Activated naive CD8-positive, alpha-beta T cell treated with anti-CD3 and anti-CD28 coated beads for 36 hours (primary cell): ENCODE data around the gene TUT4. TPM values are rescaled to one million over a fixed set of nuclear protein-coding genes. Genes with fewer than 3 reads are reported as not detected.
A peak's percentile ranks its signal among the peaks of the same experiment; 100 is the strongest.
"Not testable (repeated sequence)": the region's sequence is repeated elsewhere in the genome, so short reads cannot be mapped to it uniquely, and the experiment has no call there.

Experiments
- DNase-seq: peaks from one replicate; pipeline ENCODE4 v3.0.0; 2021
- H3K27ac Mint-ChIP-seq: one replicate; pipeline ENCODE4 v1.8.0; 2022; ENCODE audit warnings: mild to moderate bottlenecking, moderate library complexity, mixed read lengths
- H3K27me3 Mint-ChIP-seq: one replicate; pipeline ENCODE4 v1.8.0; 2022; ENCODE audit warnings: mild to moderate bottlenecking, mixed read lengths
- H3K36me3 Mint-ChIP-seq: one replicate; pipeline ENCODE4 v1.8.0; 2021; ENCODE audit warnings: mild to moderate bottlenecking, mixed read lengths
- H3K4me1 Mint-ChIP-seq: one replicate; pipeline ENCODE4 v1.8.0; 2021; ENCODE audit warnings: mixed read lengths
- H3K4me3 Mint-ChIP-seq: one replicate; pipeline ENCODE4 v1.8.0; 2022; ENCODE audit warnings: mild to moderate bottlenecking, moderate library complexity, mixed read lengths
- H3K9me3 Mint-ChIP-seq: one replicate; pipeline ENCODE4 v1.8.0; 2022; ENCODE audit warnings: mixed read lengths
- total RNA-seq, 2 experiments: library from RNA; stranded (reverse); gene quantifications; one replicate each; pipeline ENCODE4 v1.2.3, GENCODE V29; 2021

The TUT4 gene
- total RNA-seq, 2 experiments from 2014 or later: 56.7 to 58.2 TPM

DNA sequence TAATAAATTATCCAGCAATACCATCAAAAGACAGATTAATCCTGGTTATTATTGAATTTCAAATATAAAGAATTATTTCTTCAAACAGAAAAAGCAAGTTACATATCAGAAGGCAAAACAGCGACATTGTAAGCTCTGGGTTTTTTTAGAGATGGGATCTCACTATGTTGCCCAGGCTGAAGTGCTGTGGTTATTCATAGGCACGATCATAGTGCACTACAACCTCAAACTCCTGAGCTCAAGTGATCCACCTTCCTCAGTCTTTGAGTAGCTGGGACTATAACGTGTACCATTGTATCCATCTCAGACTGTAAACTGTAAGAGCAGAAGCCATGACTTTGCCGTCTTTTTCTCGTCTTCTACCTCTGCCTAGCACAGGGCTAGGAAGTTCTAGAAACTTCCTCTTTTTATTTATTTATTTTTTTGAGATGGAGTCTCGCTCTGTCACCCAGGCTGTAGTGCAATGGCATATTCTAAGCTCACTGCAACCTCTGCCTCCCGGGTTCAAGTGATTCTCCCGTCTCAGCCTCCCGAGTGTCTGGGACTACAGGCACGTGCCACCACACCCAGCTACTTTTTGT, 29.3 kb upstream of the TUT4 start:
- H3K4me1 Mint-ChIP-seq: peaks cover 3% of the 10 kb centered on the region
- H3K27me3 Mint-ChIP-seq: no peaks in the 10 kb centered on the region
- H3K27ac Mint-ChIP-seq: no peak overlapping the region
- H3K36me3 Mint-ChIP-seq: no peaks in the 10 kb centered on the region
- no peak overlapping the region for H3K4me3 Mint-ChIP-seq
- no peaks in the 10 kb centered on the region for H3K9me3 Mint-ChIP-seq
- DNase-seq: no peak

DNA sequence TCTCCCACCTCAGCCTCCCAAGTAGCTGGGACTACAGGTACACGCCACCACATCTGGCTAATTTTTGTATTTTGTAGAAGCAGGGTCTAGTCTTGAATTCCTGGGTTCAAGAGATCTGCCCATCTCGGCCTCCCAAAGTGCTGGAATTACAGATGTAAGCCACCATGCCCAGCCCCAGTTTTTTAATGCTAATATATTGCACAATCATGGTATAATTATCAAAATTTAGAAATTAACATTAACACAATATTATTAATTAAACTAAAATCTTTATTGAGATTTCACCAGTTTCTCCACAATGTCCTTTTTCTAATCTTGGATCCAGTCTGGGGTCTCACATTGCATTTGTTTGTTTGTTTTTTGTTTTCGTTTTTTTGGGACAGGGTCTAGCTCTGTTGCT, 27.4 kb upstream of the TUT4 start:
- no peaks in the 10 kb centered on the region for H3K36me3 Mint-ChIP-seq
- H3K27me3 Mint-ChIP-seq: no peaks in the 10 kb centered on the region
- no peak overlapping the region for H3K27ac Mint-ChIP-seq
- no peak overlapping the region for H3K4me3 Mint-ChIP-seq
- H3K4me1 Mint-ChIP-seq: peaks cover 3% of the 10 kb centered on the region
- DNase-seq: no peak
- no peaks in the 10 kb centered on the region for H3K9me3 Mint-ChIP-seq

DNA sequence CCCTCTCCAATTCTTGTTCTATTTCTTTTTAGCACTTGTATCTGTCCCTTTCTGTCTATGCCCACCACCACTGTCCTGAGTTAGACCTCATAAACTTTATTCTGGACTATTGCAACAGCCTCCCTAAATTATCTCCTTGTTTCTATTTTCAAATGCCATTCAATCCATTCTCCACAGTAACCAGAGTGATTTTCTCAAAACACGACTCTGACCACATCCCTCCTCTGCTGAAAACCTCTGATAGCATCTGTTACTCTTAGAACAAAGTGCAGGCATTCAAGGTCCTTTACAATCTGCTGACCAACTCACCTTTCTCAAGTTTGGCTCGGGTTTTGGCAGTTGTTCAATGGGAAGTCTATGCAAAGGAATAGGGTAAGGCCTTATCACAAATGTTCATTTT, 26.5 kb upstream of the TUT4 start:
- Mint-ChIP-seq H3K4me1 (peaks cover 7% of the 10 kb centered on the region), H3K27ac (no peak overlapping the region), H3K9me3 (no peaks in the 10 kb centered on the region), H3K36me3 (no peaks in the 10 kb centered on the region), H3K27me3 (no peaks in the 10 kb centered on the region), H3K4me3 (no peak overlapping the region)
- no peak for DNase-seq

DNA sequence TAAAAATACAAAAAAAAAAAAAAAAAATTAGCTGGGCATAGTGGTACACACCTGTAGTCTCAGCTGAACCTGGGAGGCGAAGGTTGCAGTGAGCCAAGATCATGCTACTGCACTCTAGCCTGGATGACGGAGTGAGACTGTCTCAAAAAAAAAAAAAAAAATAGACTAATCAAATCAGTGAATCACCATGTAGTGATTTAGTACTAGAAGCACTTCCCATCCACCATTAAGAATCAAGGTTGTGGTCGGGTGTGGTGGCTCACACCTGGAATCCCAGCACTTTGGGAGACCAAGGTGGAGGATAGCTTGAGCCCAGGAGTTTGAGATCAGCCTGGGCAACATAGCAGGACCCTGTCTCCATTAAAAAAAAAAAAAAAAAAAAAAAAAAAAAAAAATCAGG, 25.2 kb upstream of the TUT4 start:
- H3K4me1 Mint-ChIP-seq, H3K27ac Mint-ChIP-seq, H3K27me3 Mint-ChIP-seq, DNase-seq, H3K4me3 Mint-ChIP-seq, H3K9me3 Mint-ChIP-seq, H3K36me3 Mint-ChIP-seq: not testable (repeated sequence)

DNA sequence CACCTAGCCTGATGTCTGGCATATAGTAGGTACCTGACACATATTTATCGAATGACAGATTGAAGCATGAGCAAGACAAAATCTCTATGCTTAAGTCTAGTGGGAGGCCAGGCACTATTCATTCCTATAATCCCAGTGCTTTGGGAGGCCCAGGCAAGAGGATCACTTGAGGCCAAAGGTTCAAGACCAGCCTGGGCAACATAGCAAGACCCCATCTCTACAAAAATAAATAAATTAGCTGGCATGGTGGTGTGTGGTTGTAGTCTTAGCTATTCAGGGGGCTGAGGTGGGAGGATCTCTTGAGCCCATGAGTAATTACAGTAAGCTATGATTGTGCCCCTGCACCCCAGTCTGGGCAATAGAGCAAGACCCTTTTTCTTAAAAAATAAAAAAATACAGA, 23.2 kb upstream of the TUT4 start:
- no peak for DNase-seq
- Mint-ChIP-seq H3K4me1 (peaks cover 10% of the 10 kb centered on the region), H3K27ac (no peak overlapping the region), H3K9me3 (no peaks in the 10 kb centered on the region), H3K4me3 (no peak overlapping the region), H3K36me3 (peaks cover 1% of the 10 kb centered on the region), H3K27me3 (no peaks in the 10 kb centered on the region)

DNA sequence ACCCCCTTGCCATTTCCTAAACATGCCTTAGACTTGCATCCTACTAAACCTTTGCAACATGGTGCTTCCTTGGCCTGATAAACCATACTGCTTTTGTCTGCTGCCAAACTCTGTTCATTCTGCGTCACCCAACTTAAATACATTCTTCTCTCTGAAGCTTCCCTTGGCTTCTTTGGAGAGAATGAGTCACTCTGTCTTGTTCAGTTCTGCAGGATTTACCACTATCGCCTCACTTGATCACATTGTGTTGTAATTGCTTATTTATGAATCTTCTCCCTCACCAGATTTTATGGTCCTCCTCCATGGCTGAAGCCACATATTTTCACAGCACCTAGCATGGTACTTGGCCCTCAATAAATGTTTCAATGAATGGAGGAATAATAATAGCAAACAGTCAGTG, 21.7 kb upstream of the TUT4 start:
- Mint-ChIP-seq H3K4me1 (peaks cover 12% of the 10 kb centered on the region), H3K36me3 (peaks cover 1% of the 10 kb centered on the region)
- DNase-seq: no peak

DNA sequence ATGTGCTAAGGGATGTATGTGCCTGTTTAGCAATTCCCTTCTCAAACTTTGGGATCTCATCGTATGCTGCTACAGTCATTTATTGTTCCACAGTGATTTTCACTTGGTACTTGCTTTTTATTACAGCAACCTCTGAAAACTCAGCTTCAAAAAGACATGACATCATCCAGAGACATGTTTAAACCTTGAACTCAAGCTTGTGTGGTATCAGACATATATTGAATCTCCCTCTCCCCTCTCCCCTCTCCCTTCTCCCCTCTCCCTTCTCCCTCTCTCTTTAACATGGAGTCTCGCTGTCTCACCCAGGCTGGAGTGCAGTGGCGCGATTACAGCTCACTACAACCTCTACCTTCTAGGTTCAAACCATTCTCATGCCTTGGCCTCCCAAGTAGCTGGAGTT, 19.5 kb upstream of the TUT4 start:
- no peak overlapping the region for H3K27ac Mint-ChIP-seq
- H3K4me1 Mint-ChIP-seq: peaks cover 18% of the 10 kb centered on the region
- no peak for DNase-seq
- no peak overlapping the region for H3K4me3 Mint-ChIP-seq
- H3K36me3 Mint-ChIP-seq: peaks cover 1% of the 10 kb centered on the region
- no peaks in the 10 kb centered on the region for H3K9me3 Mint-ChIP-seq
- H3K27me3 Mint-ChIP-seq: no peaks in the 10 kb centered on the region

More for the DNA sequence above, 21.7 kb upstream of the TUT4 start:
- no peak overlapping the region for H3K27ac Mint-ChIP-seq
- H3K4me3 Mint-ChIP-seq: no peak overlapping the region
- no peaks in the 10 kb centered on the region for H3K27me3 Mint-ChIP-seq
- no peaks in the 10 kb centered on the region for H3K9me3 Mint-ChIP-seq

DNA sequence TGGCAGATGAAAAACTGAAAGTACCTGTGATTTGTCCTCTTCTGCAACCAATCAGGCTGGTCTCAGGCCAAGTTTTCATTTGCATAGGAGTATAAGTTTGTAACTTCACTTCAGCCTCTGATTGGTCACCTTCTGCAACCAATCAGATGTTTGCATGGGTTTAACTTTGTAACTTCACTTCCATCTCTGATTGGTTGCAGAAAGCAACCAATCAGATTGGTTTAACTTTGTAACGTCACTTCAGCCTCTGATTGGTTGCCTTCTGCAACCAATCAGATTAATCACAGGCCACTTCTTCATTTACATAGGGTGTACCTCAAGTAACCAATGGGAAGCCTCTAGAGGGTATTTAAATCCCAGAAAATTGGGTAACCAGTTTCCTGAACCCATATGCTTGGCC, 18.9 kb upstream of the TUT4 start:
- Mint-ChIP-seq H3K4me1 (peaks cover 18% of the 10 kb centered on the region), H3K9me3 (no peaks in the 10 kb centered on the region), H3K27me3 (no peaks in the 10 kb centered on the region), H3K36me3 (peaks cover 1% of the 10 kb centered on the region), H3K4me3 (no peak overlapping the region), H3K27ac (no peak overlapping the region)
- no peak for DNase-seq

DNA sequence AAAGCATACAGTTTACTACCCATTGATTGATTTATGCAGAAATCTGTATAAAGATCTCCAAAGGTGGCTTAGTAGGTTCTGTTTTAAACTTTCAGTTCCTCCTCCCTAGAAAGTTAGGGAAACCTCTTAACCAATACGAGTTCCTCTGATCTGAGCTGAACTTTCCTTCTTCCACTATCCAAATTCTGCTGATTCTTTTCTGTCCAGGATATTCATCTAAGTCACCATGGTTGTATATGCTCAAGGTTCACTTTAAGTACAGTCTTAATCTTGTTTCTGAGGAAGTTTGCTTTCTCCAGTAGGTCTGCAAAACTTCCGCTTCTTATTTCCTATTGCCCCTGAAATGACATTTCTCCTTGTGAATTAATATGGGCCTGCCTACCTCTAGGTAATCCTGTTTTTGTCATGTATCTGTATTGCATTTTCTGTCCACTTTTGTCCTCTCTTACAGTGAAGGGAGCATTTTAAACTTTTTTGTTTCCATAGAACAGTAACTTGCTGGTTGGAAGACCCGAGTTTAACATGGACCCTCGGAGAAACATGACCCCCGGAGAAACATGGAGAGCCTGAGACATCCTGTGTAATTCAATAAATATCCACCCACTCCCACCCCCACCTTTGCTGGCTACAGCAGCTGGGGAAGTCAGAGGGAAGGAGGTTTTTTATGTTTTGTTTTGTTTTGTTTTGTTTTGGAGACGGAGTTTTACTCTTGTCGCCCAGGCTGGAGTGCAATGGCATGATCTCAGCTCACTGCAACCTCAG, 16.7 kb upstream of the TUT4 start:
- no peak for DNase-seq
- no peaks in the 10 kb centered on the region for H3K9me3 Mint-ChIP-seq
- peaks cover 1% of the 10 kb centered on the region for H3K36me3 Mint-ChIP-seq
- H3K27me3 Mint-ChIP-seq: no peaks in the 10 kb centered on the region
- H3K4me3 Mint-ChIP-seq: no peak overlapping the region
- peak overlapping the region; percentile 30 for H3K27ac Mint-ChIP-seq
- peaks cover 16% of the 10 kb centered on the region for H3K4me1 Mint-ChIP-seq

DNA sequence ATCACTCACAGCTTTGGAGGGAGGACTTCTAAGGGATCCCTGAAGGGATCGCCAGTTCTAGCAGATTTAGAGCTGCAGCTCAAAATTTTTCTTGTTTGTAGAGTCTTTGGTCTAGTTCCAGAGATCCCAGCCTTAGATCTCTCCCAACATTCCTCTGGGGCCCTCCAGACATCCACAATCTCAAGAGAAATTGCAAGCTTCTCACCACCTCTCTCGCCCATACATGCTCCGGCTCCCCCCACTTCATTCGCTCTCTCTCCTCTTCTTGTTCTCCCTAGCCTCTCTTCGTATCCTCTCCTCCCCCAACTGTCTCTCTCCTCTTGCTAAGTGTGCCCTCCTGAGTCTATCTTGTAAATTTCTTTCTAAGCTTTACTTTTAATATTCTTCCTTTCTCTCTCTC, 15.1 kb upstream of the TUT4 start:
- no peaks in the 10 kb centered on the region for H3K9me3 Mint-ChIP-seq
- no peaks in the 10 kb centered on the region for H3K27me3 Mint-ChIP-seq
- H3K36me3 Mint-ChIP-seq: peaks cover 1% of the 10 kb centered on the region
- peaks cover 11% of the 10 kb centered on the region for H3K4me1 Mint-ChIP-seq
- no peak overlapping the region for H3K27ac Mint-ChIP-seq
- no peak for DNase-seq
- H3K4me3 Mint-ChIP-seq: no peak overlapping the region

DNA sequence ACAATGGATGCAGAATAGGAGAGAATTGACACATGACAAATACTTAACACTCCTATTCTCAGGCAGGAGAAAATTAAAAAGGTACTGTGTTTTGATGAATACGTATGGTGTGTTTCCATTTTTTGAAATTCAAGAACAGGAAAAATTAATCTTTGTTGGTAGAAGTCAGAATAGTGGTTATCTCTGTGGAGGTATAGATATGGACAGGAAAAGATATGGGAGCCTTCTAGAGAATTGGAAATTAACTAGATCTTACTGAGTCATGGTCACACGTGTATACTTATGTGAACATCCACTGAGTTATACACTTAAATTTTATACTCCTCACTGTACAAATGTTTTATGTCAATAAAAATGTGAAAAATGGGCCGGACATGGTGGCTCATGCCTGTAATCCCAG, 9.9 kb upstream of the TUT4 start:
- H3K9me3 Mint-ChIP-seq: no peaks in the 10 kb centered on the region
- H3K36me3 Mint-ChIP-seq: no peaks in the 10 kb centered on the region
- no peaks in the 10 kb centered on the region for H3K27me3 Mint-ChIP-seq
- no peak overlapping the region for H3K27ac Mint-ChIP-seq
- no peak for DNase-seq
- no peaks in the 10 kb centered on the region for H3K4me1 Mint-ChIP-seq
- H3K4me3 Mint-ChIP-seq: no peak overlapping the region

DNA sequence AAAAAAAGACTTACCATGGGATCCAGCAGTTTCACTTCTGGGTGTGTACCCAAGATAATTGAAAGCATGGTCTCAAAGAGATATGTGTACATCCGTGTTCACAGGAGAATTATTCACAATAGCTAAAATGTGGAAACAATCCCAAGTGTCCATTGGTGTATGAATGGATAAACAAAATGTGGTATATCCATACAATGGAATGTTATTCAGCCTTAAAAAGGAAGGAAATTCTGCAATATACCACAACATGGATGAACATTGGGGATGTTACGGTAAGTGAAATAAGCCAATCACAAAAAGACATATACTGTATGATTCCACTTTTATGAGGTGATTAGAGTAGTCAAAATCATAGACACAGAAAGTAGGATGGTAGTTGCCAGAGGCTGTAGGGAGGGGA, 7.0 kb upstream of the TUT4 start:
- Mint-ChIP-seq H3K4me3 (no peak overlapping the region), H3K27ac (no peak overlapping the region), H3K27me3 (no peaks in the 10 kb centered on the region), H3K4me1 (peaks cover 1% of the 10 kb centered on the region), H3K9me3 (no peaks in the 10 kb centered on the region), H3K36me3 (no peaks in the 10 kb centered on the region)
- no peak for DNase-seq

DNA sequence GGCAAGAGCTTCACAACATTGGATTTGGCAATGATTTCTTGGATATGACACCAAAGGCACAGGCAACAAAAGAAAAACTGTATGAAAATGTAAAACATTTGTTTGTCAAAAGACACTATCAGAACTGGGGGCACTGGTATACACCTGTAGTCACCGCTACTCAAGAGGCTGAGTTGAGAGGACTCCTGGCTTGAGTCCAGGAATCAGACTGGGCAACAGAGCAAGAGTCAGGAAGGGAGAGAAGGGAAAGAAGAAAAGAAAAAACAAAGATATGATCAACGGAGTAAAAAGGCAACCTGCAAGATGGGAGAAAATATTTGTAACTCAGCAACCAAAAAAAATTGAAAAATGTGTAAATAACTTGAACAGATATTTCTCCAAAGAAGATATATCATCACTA, 6.0 kb upstream of the TUT4 start:
- no peaks in the 10 kb centered on the region for H3K27me3 Mint-ChIP-seq
- no peaks in the 10 kb centered on the region for H3K9me3 Mint-ChIP-seq

DNA sequence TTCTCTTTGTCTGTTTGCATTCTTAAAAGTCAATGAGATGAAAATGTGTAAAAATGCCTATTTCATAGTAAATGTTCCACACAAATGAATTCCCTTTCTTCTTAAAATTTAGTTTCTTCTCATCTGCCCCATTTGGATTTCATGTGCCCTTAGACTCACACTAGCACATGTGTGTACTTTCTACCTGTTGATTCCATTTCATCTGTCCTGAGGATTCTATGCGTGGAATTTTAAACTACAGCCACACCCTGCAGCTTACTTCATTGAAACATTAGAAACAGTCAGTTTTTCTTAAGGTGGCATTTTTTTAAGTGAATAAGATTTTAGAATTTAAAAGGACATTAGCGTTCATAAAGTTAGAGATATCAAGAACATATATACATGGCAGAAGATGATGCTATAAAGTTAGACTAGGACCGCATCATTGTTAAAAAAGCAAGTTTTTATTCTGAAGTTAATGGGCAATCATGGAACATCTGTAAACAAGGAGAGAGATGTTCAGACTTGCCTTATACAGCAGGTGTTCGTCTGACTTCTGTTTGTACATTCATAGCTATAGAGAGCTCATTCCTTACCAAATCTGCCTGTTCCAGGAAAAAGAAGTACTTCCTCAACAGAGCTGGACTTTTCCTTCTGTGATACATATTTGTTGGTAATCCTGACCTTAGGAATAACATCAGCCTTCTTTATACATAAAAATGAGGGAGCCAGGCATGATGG, 3.9 kb upstream of the TUT4 start:
- Mint-ChIP-seq H3K9me3 (no peaks in the 10 kb centered on the region), H3K4me1 (peaks cover 11% of the 10 kb centered on the region), H3K27ac (no peak overlapping the region), H3K36me3 (no peaks in the 10 kb centered on the region), H3K27me3 (no peaks in the 10 kb centered on the region), H3K4me3 (no peak overlapping the region)
- DNase-seq: no peak

More for the DNA sequence above, 6.0 kb upstream of the TUT4 start:
- H3K27ac Mint-ChIP-seq: no peak overlapping the region
- H3K4me1 Mint-ChIP-seq: peaks cover 9% of the 10 kb centered on the region
- H3K4me3 Mint-ChIP-seq: no peak overlapping the region
- DNase-seq: no peak
- H3K36me3 Mint-ChIP-seq: no peaks in the 10 kb centered on the region

DNA sequence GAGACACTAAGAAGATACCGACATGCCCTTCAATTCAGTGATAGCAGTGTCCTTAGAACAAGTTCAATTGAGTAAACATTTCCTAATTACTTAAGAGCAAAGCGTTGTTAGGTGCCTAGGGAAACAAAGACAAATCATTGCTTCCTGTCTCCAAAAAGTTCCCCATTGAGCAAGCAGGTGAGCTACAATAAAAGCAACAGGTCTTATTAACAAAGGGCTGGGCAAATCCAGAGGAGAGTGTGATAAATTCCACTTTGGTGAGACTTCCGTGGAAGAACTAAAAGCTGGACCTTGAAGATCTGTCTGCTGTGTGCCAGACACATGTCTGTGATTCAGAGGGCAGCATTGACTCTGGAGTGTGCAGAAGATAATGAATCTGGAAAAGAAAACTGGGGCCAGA, 1.9 kb upstream of the TUT4 start:
- Mint-ChIP-seq H3K9me3 (no peaks in the 10 kb centered on the region), H3K27ac (no peak overlapping the region), H3K4me3 (peak overlapping the region; percentile 73), H3K27me3 (no peaks in the 10 kb centered on the region), H3K36me3 (no peaks in the 10 kb centered on the region), H3K4me1 (peaks cover 18% of the 10 kb centered on the region)
- DNase-seq: no peak

DNA sequence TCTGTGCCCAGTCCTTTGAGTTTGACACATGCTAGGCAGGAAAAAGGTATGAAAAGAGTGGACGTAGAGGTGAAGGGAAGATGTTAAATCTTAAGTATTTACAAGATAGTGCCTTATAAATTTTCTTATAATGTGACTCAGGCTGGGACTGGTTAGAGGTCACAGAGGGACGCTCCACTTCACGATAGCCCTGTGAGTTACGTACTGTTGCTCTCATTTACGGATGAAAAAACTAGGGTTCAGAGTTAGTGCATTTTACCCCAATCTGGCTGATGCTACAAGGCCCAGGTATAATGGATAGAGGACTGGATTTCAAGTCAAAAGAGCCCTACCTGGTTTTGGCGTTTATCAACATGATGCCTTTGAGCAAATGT, 1.4 kb upstream of the TUT4 start:
- Mint-ChIP-seq H3K4me1 (peaks cover 23% of the 10 kb centered on the region), H3K9me3 (no peaks in the 10 kb centered on the region), H3K27me3 (no peaks in the 10 kb centered on the region), H3K27ac (peak overlapping the region; percentile 66), H3K4me3 (peak overlapping the region; percentile 73), H3K36me3 (no peaks in the 10 kb centered on the region)
- no peak for DNase-seq
